ENCODE data around the gene PSPN.
"Not testable (repeated sequence)": the region's sequence is repeated elsewhere in the genome, so short reads cannot be mapped to it uniquely, and the experiment has no call there.

Gene PSPN

DNA sequence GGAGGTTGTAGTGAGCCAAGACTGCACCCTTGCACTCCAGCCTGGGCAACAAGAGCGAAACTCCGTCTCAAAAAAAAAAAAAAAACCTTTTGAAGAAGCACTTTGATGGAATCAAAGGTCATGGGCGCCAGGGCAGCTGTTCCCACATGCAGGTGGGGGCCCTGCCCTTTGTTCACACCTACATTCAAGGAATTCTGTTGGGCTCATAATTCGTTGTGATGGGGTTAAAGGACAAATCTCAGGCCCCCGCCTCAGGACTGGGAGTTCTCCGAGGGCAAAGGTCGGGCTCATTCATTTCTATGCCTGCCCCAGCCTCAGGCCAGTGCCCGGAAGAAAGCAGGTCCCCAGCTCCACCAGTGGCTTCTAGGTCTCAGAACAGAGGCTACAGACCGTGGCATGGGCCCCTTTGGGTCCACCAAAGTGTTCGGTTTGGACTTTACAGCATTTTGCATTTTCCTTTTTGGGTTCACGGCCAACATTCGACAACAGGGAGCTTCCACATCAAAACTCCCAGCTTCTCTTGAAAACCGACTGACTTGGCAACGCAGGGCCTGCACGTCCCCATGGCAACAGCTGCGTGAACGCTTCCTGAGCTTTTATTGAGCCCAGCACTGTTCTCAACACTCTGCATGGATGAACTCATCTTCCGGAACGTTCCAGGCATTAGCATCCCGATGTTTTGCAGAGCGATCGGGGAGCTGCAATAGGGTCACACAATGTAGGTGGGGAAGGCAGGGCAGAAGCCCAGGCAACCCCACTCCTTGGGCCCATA, 27.3 kb upstream of the PSPN start:
- DNase-seq, result no peak

GRCh38 chr19:6402058-6402457, 26.3 kb upstream of the PSPN start:
- DNase-seq, result no peak

DNA sequence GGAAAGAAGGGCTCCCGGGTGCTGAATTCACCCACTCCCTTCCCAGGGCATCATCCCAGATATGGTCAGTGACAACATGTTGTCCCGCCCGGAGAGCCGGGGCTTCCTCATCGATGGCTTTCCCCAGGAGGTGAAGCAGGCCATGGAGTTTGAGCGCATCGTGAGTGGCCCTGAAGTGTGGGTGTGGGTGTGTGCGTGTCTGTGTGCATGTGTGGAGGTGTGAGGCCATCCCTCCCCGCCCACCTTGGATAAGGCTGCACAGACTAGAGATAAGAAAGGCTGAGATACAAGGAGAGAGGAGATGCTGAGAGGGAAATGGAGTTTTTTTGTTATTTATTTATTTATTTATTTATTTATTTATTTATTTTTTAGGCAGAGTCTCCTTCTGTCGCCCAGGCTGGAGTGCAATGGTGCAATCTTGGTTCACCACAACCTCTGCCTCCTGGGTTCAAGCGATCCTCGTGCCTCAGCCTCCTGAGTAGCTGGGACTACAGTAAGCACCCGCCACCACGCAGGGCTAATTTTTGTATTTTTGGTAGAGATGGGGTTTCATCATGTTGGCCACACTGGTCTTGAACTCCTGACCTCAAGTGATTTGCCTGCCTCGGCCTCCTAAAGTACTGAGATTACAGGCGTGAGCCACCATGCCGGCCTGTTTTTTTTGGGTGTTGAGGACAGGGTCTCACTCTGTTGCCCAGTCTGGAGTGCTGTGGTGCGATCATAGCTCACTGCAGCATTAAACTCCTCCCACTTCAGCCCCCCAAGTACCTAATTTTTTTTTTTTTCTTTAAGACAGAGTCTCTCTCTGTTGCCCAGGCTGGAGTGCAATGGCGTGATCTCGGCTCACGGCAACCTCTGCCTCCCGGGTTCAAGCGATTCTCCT, 24.6 kb upstream of the PSPN start:
- not testable (repeated sequence) for DNase-seq

- no peak for DNase-seq
These were observed 20.6 kb upstream of the PSPN start for GRCh38 chr19:6396305-6396704.

GRCh38 chr19:6394831-6395230, 19.1 kb upstream of the PSPN start:
- no peak for DNase-seq

GRCh38 chr19:6393983-6394412, 18.3 kb upstream of the PSPN start:
- DNase-seq, result peak in 1 of 2 experiments; percentile 84

GRCh38 chr19:6393074-6393982, 17.6 kb upstream of the PSPN start, which contains the start of gene GTF2F1:
GTF2F1 (minus strand) TSS chr19:6393164; CDS start chr19:6392995, 169 bp downstream.
- DNase-seq, result peak; percentile 95 to 97

- DNase-seq, result no peak
These were observed 16.7 kb upstream of the PSPN start for GRCh38 chr19:6392221-6393073.

DNA sequence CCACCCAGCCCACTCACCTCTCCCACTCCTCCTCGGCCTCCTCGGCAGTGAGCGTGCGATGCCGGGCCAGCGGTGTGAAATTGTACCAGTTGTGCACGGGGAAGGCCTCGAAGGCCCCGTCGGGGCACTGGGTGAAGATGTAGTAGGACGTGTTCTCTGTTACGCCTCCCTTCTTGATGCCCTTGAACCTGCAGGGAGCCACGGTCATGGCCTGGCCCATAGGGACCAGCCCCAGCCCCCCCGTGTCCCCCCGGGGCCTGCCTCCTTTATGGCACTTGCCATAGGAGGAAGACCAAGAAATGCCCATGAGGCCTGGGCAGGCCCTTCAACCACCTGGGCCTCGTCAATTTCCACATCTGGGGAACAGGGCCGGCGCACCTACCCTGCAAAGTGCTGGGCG, 11.6 kb upstream of the PSPN start:
- no peak for DNase-seq

DNA sequence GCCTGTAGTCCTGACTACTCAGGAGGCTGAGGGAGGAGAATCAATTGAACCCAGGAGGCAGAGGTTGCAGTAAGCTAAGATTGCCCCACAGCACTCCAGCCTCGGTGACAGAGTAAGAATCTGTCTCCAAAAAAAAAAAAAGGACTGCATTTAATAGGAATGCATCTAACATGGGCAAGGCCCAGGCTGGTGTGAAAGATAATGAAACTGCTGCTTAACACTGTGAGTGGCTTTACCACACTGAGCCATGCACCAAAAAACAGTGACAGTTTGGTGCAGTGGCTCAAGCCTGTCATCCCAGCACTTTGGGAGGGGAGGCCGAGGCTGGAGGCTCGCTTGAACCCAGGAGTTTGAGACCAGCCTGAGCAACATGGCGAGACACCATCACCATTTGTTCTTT, 8.6 kb upstream of the PSPN start:
- DNase-seq, result no peak

DNA sequence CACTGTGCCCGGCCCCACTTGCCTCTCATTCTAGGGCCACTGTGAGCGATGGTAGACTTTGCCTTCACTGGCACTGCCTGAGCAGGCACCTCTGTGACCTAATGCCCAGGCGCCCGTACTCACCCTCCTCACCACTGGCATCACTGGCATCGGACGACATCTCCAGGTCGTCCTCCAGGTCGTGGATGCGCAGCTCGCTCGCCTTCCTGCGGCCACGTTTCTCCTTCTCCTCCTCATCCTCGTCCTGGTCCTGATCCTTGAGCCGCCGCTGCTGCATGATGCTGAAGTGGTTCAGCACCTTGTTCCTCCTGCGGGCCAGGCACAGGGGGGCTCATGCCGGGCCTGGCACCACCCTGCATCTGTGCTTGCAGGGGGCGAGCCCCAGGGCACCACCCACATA, 7.5 kb upstream of the PSPN start:
- DNase-seq, result no peak

GRCh38 chr19:6381030-6381750, 5.5 kb upstream of the PSPN start:
- no peak for DNase-seq

GRCh38 chr19:6379744-6380143, 4.0 kb upstream of the PSPN start:
- no peak for DNase-seq

DNA sequence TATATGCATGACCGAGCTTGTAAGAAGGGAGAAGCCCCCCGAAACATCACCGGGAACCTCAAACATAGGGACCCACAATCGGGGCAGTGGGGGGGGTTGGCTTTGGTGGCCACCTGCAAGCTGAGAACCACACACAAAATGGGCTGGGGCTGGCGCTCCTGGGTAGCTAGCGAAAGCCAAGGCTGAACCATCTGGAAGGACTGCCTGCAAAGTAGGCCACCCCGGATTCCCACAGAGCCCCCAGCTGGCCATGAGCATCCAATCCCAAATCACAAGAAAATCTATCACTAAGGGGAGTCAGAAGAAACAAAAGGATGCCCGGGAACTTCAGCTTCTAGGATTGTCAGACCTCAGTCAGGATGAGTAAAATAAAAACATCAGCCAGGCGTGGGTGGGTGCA, 2.8 kb upstream of the PSPN start:
- no peak for DNase-seq

- no peak for DNase-seq
These were observed 2.3 kb upstream of the PSPN start for GRCh38 chr19:6378041-6378440.

GRCh38 chr19:6376512-6377190, 918 bp upstream of the PSPN start:
- DNase-seq, result no peak

GRCh38 chr19:6374711-6375410, 872 bp downstream of the PSPN start:
- DNase-seq, result no peak

GRCh38 chr19:6374161-6374709, 1.5 kb downstream of the PSPN start:
- no peak for DNase-seq

- no peak for DNase-seq
These were observed 2.0 kb downstream of the PSPN start for GRCh38 chr19:6373813-6374108.
